GM21390 (cell line): ENCODE measurements around the gene CARD14.

Source experiments
- ATAC-seq: cut with Tn5 transposase; IDR thresholded peaks from one replicate; pipeline ENCODE4 v1.9.1; 2021; ENCODE audit not compliant: unreplicated experiment

Gene CARD14

GRCh38 chr17:80209765-80210164, 39.9 kb downstream of the CARD14 start:
- ATAC-seq, result no peak

- no peak for ATAC-seq
These were observed 40.7 kb downstream of the CARD14 start for GRCh38 chr17:80210348-80211108.

DNA sequence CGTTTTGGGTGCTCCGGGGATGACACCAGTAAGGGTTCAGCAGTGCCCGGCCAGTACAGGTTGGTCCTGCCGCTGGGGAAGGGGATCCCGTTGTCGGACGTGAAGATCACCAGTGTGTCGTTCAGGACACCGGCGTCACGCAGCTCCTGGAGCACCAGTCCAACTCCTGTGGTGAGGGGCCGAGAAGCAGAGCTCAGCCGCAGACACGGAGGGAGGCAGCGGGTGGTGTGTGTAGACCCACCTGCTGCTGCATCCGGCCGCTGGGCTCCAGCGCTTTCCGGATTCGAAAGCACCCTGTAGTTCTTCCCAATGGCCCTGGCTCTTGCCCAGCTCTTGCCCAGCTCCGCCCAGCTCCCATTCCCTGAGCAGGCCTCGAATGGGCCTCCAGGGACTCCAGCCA, 42.3 kb downstream of the CARD14 start:
- no peak for ATAC-seq

DNA sequence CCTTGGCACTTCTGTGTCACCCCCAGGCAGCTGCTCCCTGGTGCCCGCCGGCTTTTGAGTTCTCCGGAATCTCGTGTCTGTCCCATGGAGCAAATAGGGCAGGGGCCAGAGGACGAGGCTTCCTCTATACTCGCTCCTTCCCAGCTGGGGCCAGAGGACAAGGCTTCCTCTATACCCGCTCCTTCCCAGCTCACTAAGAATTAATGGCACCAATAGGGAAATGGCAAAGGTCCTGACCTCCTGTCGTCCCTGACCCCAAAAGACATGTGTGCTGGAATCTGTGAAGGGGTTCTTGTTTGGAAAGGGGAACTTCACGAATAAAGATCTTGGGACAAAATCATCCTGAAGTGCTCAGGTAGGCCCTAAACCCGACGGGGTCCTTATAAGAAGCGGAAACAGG, 42.7 kb downstream of the CARD14 start:
- no peak for ATAC-seq

GRCh38 chr17:80212962-80213642, 43.3 kb downstream of the CARD14 start:
- ATAC-seq, result no peak

DNA sequence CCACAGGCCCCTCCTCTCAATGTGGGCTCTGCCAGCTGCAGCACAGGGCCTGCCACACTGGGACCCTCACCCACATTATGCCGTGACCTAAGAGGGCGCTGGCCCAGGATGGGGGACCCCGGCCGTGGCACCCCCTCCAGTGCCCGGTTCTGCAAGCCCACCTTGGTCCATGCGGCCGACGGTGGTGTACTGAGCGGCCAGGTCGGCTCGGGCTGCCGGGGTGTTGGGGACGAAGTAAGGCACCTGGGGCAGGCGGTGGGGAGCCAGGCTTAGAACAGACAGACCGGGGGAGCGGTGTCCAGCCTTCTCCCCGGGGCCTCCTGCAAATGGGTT, 43.8 kb downstream of the CARD14 start:
- no peak for ATAC-seq

GRCh38 chr17:80214012-80214877, 44.4 kb downstream of the CARD14 start:
- ATAC-seq, result no peak

GRCh38 chr17:80214878-80215210, 45.0 kb downstream of the CARD14 start:
- ATAC-seq, result no peak

DNA sequence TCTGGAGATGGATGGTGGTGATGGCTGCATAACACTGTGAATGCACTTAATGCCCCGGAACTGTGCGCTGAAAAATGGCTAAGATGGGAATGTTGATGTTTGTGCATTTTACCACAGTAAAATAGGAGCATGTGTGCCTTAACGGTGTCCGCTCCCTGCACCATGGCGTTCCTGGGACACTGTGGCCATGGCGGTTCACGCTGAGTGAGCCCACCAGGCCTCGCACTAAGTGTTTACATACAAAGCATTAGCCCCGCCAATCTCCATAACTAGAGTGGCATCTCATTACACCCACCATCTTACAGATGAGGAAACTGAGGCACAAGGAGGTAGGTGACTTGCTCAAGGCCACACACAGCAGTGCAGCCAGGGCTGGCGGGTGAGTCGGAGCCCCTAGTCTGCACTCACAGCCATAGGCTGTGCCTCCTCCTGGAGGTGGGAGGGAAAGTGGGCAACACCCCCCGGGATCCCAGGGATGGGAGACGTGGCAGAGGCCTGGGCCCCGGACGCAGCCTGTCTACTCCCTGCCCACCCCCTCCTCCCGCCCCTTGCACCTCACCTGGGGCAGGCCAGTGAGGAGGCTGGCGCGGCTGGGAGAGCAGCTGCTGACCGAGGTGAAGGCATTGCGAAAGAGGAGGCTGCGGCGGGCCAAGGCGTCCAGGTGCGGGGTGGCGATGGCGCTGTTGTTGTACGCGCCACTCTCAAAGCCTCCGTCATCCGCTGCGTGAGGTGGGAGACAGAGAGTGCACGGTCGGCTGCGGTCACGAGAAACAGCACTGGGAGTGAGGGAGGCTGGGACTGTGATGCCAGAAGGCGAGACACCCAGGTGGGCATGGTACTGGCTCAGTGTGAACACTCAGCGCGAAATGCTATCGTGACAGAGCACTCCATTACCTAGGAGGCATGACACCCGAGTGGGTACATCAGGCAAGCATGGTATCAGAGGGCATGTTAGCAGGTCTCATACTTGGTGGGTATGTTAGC, 46.9 kb downstream of the CARD14 start:
- no peak for ATAC-seq

DNA sequence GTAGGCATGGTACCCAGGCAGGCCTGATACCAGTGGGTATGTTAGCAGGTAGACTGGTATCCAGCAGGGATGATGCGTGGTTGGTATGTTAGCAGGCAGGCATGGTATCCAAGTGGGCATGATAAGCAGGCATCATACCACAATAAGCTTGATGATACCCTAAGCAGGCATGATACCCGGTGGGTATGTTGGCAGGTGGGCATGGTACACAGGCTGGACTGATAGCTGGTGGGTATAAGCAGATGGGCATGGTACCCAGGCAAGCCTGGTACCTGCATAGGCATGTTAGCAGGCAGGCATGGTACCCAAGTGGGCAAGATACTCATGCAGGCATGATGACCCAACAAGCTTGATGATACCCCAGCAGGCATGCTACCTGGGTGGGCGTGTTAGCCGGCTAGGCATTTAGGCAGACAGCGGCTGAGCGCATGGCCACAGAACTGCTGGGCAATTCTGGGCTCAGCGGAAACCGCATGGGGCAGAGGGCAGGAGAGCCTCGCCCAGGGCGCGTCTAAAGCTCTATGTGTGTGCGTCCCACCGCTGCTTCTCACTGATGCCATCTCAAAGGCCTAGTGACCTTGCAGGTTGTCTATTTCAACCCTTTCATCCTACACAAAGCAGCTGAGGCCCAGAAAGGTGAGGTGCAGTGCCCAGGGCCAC, 48.0 kb downstream of the CARD14 start:
- no peak for ATAC-seq

- ATAC-seq, result no peak
These were observed 48.6 kb downstream of the CARD14 start for GRCh38 chr17:80218391-80218790.

- ATAC-seq, result peak; percentile 46
These were observed 49.4 kb downstream of the CARD14 start for GRCh38 chr17:80219013-80219762.

DNA sequence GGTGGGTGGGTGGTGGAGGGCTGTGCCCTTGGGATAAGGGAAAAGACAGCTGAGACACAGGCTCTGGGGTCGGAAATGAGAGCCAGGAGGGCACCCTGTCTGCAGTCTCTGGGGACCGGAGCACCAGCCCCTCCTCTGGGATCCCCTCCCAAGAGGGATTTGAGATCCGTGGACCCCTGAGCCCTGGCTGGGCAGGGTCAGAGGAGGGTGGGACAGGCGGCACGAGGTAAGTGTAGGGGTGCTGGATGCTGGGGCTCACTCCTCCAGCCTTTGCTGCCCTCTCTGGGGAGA, 49.9 kb downstream of the CARD14 start:
- ATAC-seq, result no peak

GRCh38 chr17:80220054-80220735, 50.4 kb downstream of the CARD14 start, which contains the start of the genes SGSH and SLC26A11:
TSS of gene SGSH (minus strand) at chr17:80220333. CDS start at chr17:80220313, 20 bp downstream.
TSS of gene SLC26A11 (plus strand) at chr17:80220427. CDS start at chr17:80221561, 1,134 bp downstream.
- peak; percentile 45 for ATAC-seq

DNA sequence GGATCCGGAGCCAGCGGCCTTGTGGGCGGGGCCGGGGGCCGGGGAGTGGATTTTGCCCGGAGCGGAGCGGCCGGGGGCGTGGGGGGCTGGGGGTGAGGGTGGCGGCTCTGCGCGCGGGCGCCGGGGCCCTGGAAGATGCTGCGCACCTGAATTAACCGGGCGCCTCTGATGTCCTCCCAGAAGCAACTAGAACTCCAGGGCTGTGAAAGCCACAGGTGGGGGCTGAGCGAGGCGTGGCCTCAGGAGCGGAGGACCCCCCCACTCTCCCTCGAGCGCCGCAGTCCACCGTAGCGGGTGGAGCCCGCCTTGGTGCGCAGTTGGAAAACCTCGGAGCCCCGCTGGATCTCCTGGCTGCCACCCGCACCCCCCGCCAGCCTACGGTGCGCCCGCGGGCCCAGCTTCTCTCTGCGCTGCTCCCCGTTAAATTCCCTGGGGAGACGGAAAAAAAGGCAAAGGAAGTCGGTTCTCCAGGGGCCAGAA, 50.9 kb downstream of the CARD14 start:
- ATAC-seq, result no peak

- no peak for ATAC-seq
These were observed 51.7 kb downstream of the CARD14 start for GRCh38 chr17:80221351-80222105.

DNA sequence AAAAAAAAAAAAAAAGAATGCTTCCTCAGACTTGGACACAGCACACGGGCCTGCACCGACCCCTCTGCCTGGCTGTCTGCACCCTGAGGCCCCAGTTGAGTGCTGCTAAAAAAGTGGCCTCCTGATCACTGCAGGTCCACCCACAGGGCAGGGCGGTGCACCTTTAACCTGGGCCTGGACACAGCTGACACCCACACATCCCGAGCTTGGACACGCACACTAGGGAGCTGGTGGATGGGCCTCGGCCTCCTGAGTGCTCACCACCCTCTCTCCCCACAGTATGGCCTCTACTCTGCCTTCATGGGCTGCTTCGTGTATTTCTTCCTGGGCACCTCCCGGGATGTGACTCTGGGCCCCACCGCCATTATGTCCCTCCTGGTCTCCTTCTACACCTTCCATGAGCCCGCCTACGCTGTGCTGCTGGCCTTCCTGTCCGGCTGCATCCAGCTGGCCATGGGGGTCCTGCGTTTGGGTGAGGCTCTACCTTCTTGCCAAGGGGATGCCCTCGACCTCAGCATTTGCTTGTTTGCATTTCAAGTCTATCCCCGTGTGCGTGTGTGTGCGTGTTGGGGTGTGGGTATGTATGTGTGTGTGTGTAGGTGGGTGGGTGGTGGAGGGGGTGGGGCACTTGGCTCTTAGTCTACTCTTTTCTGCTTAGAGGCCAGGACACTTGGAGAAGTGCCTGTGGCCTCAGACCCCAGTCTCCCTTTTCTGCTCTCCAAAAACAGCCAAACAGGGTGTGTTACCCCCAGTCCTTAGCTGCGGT, 52.7 kb downstream of the CARD14 start:
- ATAC-seq, result no peak
